Measurements from ENCODE around the gene PHF14.

Gene PHF14

DNA sequence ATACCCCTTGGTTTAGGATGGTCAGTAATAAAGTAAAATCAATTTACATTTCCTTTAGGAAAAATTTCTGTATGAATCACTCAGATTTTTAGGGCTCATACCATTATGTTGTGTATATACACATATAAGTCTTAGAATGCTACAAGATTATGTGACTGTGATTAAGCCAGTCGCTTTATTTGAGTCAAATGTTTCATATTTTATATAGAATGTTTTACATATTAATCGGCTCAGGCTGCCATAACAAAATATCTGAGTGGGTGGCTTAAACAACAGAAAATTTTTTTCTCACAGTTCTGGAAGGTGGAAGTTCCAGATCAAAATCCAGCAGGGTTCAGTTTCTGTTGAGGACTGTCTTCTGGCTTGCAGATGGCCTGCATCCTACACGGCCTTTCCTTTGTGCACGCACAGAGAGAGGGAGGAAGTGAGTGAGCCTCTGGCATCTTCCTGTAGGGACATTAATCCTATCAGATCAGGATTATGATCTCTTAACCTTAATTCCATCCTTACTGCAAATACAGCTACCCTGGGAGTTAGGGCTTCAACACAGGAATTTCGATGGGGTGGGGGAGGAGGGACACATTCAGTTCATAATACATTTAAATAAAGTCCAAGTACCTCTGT lies 198.0 kb downstream of the PHF14 start:
- no peaks in the 10 kb centered on the region for H3K9me3 ChIP-seq
- no peaks in the 10 kb centered on the region for H3K27me3 ChIP-seq
- H3K36me3 ChIP-seq = no peaks in the 10 kb centered on the region
- no peaks in the 10 kb centered on the region for H3K4me1 ChIP-seq
- no peak for DNase-seq
- intact Hi-C loops (cut with DNase I; ENCODE audit: low total_unique reads) = no loop called here
- H3K27ac ChIP-seq = no peak overlapping the region
- H3K4me3 ChIP-seq = no peak overlapping the region
- TF ChIP-seq, protein P1, sequence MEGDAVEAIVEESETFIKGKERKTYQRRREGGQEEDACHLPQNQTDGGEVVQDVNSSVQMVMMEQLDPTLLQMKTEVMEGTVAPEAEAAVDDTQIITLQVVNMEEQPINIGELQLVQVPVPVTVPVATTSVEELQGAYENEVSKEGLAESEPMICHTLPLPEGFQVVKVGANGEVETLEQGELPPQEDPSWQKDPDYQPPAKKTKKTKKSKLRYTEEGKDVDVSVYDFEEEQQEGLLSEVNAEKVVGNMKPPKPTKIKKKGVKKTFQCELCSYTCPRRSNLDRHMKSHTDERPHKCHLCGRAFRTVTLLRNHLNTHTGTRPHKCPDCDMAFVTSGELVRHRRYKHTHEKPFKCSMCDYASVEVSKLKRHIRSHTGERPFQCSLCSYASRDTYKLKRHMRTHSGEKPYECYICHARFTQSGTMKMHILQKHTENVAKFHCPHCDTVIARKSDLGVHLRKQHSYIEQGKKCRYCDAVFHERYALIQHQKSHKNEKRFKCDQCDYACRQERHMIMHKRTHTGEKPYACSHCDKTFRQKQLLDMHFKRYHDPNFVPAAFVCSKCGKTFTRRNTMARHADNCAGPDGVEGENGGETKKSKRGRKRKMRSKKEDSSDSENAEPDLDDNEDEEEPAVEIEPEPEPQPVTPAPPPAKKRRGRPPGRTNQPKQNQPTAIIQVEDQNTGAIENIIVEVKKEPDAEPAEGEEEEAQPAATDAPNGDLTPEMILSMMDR (IDR thresholded peaks at IDR 0.05) = no peak

DNA sequence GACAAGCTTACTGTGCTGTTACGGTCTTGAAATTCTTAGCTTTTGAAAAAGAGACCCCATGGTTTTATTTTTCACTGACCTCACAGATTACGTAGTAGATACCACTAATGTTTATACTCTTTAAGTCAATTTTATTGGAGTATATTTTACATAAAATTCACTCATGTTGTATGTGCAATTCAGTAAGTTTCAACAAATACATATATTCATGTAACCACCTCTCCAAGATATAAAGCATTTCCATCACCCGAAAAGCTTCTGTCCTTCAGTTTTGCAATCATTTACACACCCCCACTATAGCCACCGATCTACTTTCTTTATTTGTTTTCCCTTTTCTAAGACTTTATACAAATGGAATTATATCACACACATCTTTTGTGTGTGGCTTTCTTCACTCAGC lies 199.2 kb downstream of the PHF14 start:
- Histone ChIP-seq H3K27me3 (no peaks in the 10 kb centered on the region), H3K36me3 (no peaks in the 10 kb centered on the region), H3K4me1 (no peaks in the 10 kb centered on the region), H3K27ac (no peak overlapping the region), H3K4me3 (no peak overlapping the region), H3K9me3 (no peaks in the 10 kb centered on the region)
- DNase-seq = no peak
- intact Hi-C loops (cut with DNase I; ENCODE audit: low total_unique reads) = no loop called here
- TF ChIP-seq, protein P1 (IDR thresholded peaks at IDR 0.05) = no peak

DNA sequence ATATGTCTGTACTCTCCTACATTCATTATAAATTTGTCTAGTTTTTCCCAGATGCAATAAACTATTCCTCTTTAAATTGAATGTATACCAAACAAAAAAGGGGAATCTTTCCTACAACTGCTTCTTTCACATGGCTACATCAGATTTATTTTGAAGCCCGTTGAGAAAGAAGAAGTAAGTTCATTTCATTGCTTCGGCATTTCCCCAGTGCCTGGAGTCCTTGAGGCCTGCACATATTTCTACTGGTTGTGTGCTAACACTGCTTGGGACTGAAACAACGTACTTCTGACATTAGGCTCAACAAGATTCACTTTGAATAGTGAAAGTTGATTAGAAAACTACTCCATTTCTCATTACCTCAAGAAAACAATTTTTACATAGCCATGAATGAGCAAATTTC lies 201.7 kb downstream of the PHF14 start:
- Histone ChIP-seq H3K4me3 (no peak overlapping the region), H3K9me3 (no peaks in the 10 kb centered on the region), H3K4me1 (no peaks in the 10 kb centered on the region), H3K27me3 (no peaks in the 10 kb centered on the region), H3K27ac (no peak overlapping the region), H3K36me3 (no peaks in the 10 kb centered on the region)
- TF ChIP-seq, protein P1 (IDR thresholded peaks at IDR 0.05) = no peak
- intact Hi-C loops (cut with DNase I; ENCODE audit: low total_unique reads) = no loop called here
- no peak for DNase-seq

DNA sequence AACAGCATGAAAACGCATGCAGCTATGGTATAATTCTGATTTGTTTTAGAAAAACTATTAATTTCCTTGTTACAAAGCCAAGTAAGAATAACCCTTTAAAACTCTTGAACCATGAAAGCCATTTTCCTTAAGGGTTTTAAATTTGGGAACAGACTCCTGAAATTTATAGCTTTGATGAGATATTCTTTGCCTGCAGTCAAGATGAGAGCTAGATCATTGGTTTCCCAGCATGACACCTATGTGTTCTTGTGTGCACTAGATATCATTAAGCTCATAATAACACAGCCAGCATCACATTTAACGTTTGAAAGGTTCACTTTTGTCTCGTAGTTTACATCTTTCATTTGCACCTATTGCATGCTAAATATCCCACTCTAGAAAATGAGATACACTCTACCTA lies 202.2 kb downstream of the PHF14 start:
- Histone ChIP-seq H3K9me3 (no peaks in the 10 kb centered on the region), H3K36me3 (no peaks in the 10 kb centered on the region), H3K27me3 (no peaks in the 10 kb centered on the region), H3K27ac (no peak overlapping the region), H3K4me3 (no peak overlapping the region), H3K4me1 (no peaks in the 10 kb centered on the region)
- TF ChIP-seq, protein P1 (IDR thresholded peaks at IDR 0.05) = no peak
- no peak for DNase-seq
- intact Hi-C loops (cut with DNase I; ENCODE audit: low total_unique reads) = no loop called here

DNA sequence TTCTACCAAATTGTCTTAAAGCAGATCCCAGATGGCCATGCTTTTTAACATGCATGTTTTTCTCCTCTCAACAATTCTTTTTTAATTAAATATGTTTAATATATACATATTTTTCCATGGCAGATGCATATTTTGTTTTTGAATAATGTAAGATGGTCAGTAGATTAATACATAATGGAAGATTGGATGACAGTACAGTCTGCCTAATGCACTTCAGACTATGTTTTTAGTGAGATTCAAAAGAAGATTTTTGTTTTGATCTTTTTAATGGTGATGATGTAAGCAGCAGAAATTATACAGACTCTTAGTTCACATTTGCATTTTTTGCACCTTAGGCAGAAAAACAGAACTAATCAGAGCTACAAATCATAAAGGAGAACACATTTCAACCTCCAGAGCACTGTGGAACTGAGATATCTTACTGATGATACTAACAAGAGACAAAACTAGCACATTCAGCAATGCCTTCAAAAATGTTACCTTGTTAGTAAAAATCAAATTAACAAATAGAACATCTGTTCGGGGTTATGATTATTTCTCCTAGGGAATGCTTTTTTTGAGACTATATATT lies 203.4 kb downstream of the PHF14 start:
- TF ChIP-seq, protein P1 (IDR thresholded peaks at IDR 0.05) = no peak
- Histone ChIP-seq H3K4me1 (no peaks in the 10 kb centered on the region), H3K27ac (no peak overlapping the region), H3K36me3 (no peaks in the 10 kb centered on the region), H3K27me3 (no peaks in the 10 kb centered on the region), H3K9me3 (no peaks in the 10 kb centered on the region), H3K4me3 (no peak overlapping the region)
- intact Hi-C loops (cut with DNase I; ENCODE audit: low total_unique reads) = no loop called here
- DNase-seq = no peak

All from tibial artery (tissue), 4 donors.